K562 (cell line): Measurements from ENCODE around the gene ZNF785. TPM values are rescaled to one million over a fixed set of nuclear protein-coding genes. Genes with fewer than 3 reads are reported as not detected.

Experiments used
- ATAC-seq: fragments of 200-7000 bp; cut with Tn5 transposase; 3 replicates; pipeline ENCODE4 v1.9.1; 2020; ENCODE audit warnings: moderate library complexity
- BruUV-seq: library from RNA; stranded (reverse); fragments of 400-500 nt; replicated peaks from 2 replicates; lab custom pipeline; 2021; lab: Mats Ljungman, UMichigan
- CTCF ChIA-PET: fragments of 300-600 bp; formaldehyde crosslinking; extraction: SDS; loops from one replicate; lab custom pipeline; 2021; ENCODE audit warnings: low intra/inter-chr PET ratio; lab: Yijun Ruan, JAX
- POLR2A ChIA-PET: fragments of 300-600, 350-650 bp; sonication (Branson Sonifier 250); formaldehyde crosslinking; extraction: SDS; loops from one replicate; lab custom pipeline; 2021; ENCODE audit warnings: antibody characterized with exemption, inconsistent platforms; lab: Yijun Ruan, JAX
- DNase-seq, 4 experiments: peaks; one replicate each; pipeline versions ENCODE4 v3.0.0 to v3.0.0-alpha.2; 2011 to 2018; ENCODE audit warnings: low spot score in 3 of 4, mixed read lengths in 3 of 4; ENCODE audit errors: extremely low read depth in 1 of 4
- FAIRE-seq: peaks from 2 replicates; lab custom pipeline; 2011; peaks lifted over from hg19 to GRCh38; lab: Jason Lieb, UNC
- H2AFZ ChIP-seq: 2 replicates; pipeline ENCODE4 v1.6.0; 2011; ENCODE audit warnings: low read depth, low read length, control low read depth, inconsistent platforms
- H3K27ac ChIP-seq: fragments of 200-600 bp; 3 replicates; pipeline ENCODE4 v1.8.0; 2011; ENCODE audit warnings: low read depth, mild to moderate bottlenecking, control low read depth, inconsistent platforms, low read length, moderate library complexity, mixed read lengths; ENCODE audit errors: extremely low read depth
- H3K27me3 ChIP-seq, 2 experiments: fragments of 300-600 bp in 1 of 2; 2 replicates in 1 of 2; 3 replicates in 1 of 2; pipeline versions ENCODE4 v1.6.0 to v1.8.0; 2011; ENCODE audit warnings: inconsistent platforms in 2 of 2, low read length in 2 of 2, mild to moderate bottlenecking in 1 of 2, mixed read lengths in 1 of 2, moderate library complexity in 1 of 2; ENCODE audit not compliant: control insufficient read depth in 2 of 2, insufficient read depth in 2 of 2
- H3K36me3 ChIP-seq: fragments of 300-600 bp; 3 replicates; pipeline ENCODE4 v1.8.0; 2011; ENCODE audit warnings: mild to moderate bottlenecking, low read length, inconsistent platforms; ENCODE audit not compliant: control insufficient read depth, insufficient read depth
- H3K4me1 ChIP-seq, 2 experiments: fragments of 200-600 bp in 1 of 2; replicated peaks in 1 of 2; 2 replicates in 1 of 2; 3 replicates in 1 of 2; pipeline versions ENCODE4 v1.5.1 to v1.8.0; 2011; ENCODE audit warnings: inconsistent platforms in 2 of 2, low read length in 2 of 2, mild to moderate bottlenecking in 1 of 2, mixed read lengths in 1 of 2, moderate library complexity in 1 of 2; ENCODE audit not compliant: control insufficient read depth in 2 of 2, insufficient read depth in 2 of 2
- H3K4me2 ChIP-seq: 2 replicates; pipeline ENCODE4 v1.6.1; 2011; ENCODE audit warnings: low read length, control low read depth, inconsistent platforms, mixed read lengths; ENCODE audit not compliant: insufficient read depth
- H3K4me3 ChIP-seq: fragments of 200-600 bp; sonication (generic), shearing (Covaris generic); 2 replicates; pipeline ENCODE4 v1.5.1; 2016; ENCODE audit warnings: control low read depth, inconsistent platforms
- H3K79me2 ChIP-seq: fragments of 200-600 bp; 3 replicates; pipeline ENCODE4 v1.8.0; 2011; ENCODE audit warnings: low read length, inconsistent platforms; ENCODE audit not compliant: control insufficient read depth, insufficient read depth
- H3K9ac ChIP-seq, 2 experiments: 2 replicates each; pipeline versions ENCODE4 v1.6.0 to v1.6.1; 2011; ENCODE audit warnings: low read depth in 2 of 2, low read length in 2 of 2, control low read depth in 1 of 2, inconsistent platforms in 1 of 2, mild to moderate bottlenecking in 1 of 2, mixed read lengths in 1 of 2; ENCODE audit not compliant: insufficient read depth in 1 of 2
- H3K9me1 ChIP-seq: one replicate; pipeline ENCODE4 v1.6.0; 2011; ENCODE audit warnings: inconsistent platforms, mild to moderate bottlenecking, low read length, moderate library complexity; ENCODE audit not compliant: control insufficient read depth, insufficient read depth
- H3K9me3 ChIP-seq: replicated peaks from 2 replicates; pipeline ENCODE4 v1.5.1; 2011; ENCODE audit warnings: low read depth, low read length, inconsistent platforms; ENCODE audit not compliant: control insufficient read depth, insufficient read depth
- H4K20me1 ChIP-seq: replicated peaks from 2 replicates; pipeline ENCODE4 v1.6.1; 2011; ENCODE audit warnings: low read length, inconsistent platforms, mixed read lengths; ENCODE audit not compliant: control insufficient read depth, insufficient read depth
- CBFA2T3 ChIP-seq: fragments of 450-650 bp; IDR thresholded peaks from 2 replicates; pipeline ENCODE4 v1.6.1; 2017
- RFX1 ChIP-seq: fragments of 450-650 bp; IDR thresholded peaks from 2 replicates; pipeline ENCODE4 v1.6.1; 2016; ENCODE audit warnings: mild to moderate bottlenecking, moderate library complexity
- WGBS: fragments of 100-300 bp; shearing (Covaris generic); methylation state at CpG from one replicate; pipeline ENCODE4 v1.1.6; 2016; ENCODE audit warnings: low coverage, mixed read lengths; ENCODE audit not compliant: insufficient coverage; ENCODE audit errors: missing lambda C conversion rate; 5-methylcytosine and 5-hydroxymethylcytosine counted together
- in situ Hi-C: fragments of 300-500 bp; cut with MboI; formaldehyde crosslinking; loops from 4 replicates; pipeline ENCODE4 v1.15.0; 2018; ENCODE audit warnings: inconsistent platforms, mixed read lengths
- intact Hi-C: fragments of 100-400 bp; cut with micrococcal nuclease; formaldehyde crosslinking; loops from 2 replicates; pipeline ENCODE4 v1.14.2; 2022
- polyA plus RNA-seq, 8 experiments: library from polyadenylated mRNA; depleted of rRNA in 4 of 8; stranded (reverse) in 5 of 8; unstranded in 3 of 8; fragments of >200 nt; fragmentation: Nextera tagmentation in 2 of 8; fragmentation: Illumina TruSeq in 1 of 8; extraction: Ambion mirVana in 2 of 8; extraction: Trizol in 1 of 8; gene quantifications; 2 replicates each; pipeline versions ENCODE4 v1.2.1 to v1.2.3, GENCODE V29; 2011 to 2014; ENCODE audit warnings: inconsistent platforms in 1 of 8, missing spikeins in 1 of 8
- total RNA-seq, 7 experiments: library from RNA; depleted of rRNA in 6 of 7; stranded (reverse); fragments of >200 nt in 6 of 7; fragmentation: Illumina TruSeq in 2 of 7; extraction: Trizol in 2 of 7; gene quantifications; 2 replicates each; pipeline versions ENCODE4 v1.2.1 to v1.2.3, GENCODE V29; 2011 to 2021; ENCODE audit warnings: low replicate concordance in 1 of 7
- TF ChIP-seq, protein P1 (sequence below): fragments of 450-650 bp; IDR thresholded peaks from 2 replicates; pipeline ENCODE4 v1.6.1; 2016; ENCODE audit warnings: low read depth
- TF ChIP-seq, protein P2 (sequence below), 2 experiments: fragments of 450-650 bp; IDR thresholded peaks; 2 replicates each; pipeline ENCODE4 v1.6.1; 2016; ENCODE audit warnings: mild to moderate bottlenecking in 2 of 2, borderline replicate concordance in 1 of 2, low read depth in 1 of 2, moderate library complexity in 1 of 2

The ZNF785 gene
- total and polyA plus RNA-seq, 9 of the 15 experiments (the other 6 are each of a cell fraction or from before 2014, with no cell fraction given) = 0.64 to 11.0 (median 6.4) TPM

DNA sequence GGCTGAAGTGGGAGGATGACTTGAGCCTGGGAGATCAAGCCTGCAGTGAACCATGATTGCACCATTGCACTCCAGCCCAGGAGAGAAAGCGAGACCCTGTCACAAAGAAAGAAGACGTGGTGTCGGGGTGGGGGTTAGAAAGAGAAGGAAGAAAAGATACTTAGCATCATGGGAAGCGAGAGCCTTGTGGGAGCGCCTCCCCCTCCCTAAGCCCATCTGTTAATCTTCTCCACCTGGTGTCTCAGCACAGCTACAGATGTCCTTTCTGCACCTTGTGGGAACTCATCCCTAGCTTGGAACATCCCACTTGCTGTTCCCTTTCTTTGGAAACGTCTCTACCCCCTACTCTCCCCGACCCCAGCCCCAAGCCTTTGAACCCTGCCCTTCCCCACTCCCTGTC lies 20.0 kb downstream of the ZNF785 start:
- no peaks in the 10 kb centered on the region for H3K9me3 ChIP-seq
- in situ Hi-C loops = no loop called here
- no peak overlapping the region for H3K4me2 ChIP-seq
- H2AFZ ChIP-seq = no peak overlapping the region
- intact Hi-C loops = no loop called here
- H3K79me2 ChIP-seq = no peaks in the 10 kb centered on the region
- no TSS peak for BruUV-seq
- ChIA-PET CTCF (no interaction called here), POLR2A (interaction anchor here (0.9 to 1.7 kb wide), 7 partner anchors 8 to 136 kb away, joined by 3 to 9 read pairs (median 5); partner anchors contain the start of genes DCTPP1, ZNF747, ZNF764 and ZNF785)
- no peak overlapping the region for H3K4me3 ChIP-seq
- no peaks in the 10 kb centered on the region for H3K36me3 ChIP-seq
- WGBS = 10% methylated on average over 3 of the region's 7 CpGs
- peak; percentile 49; the same call in 2 of the 3 replicates for ATAC-seq
- H4K20me1 ChIP-seq = no peaks in the 10 kb centered on the region
- H3K9me1 ChIP-seq = no peaks in the 10 kb centered on the region
- peaks cover 6 to 16% of the 10 kb centered on the region in 2 experiments for H3K4me1 ChIP-seq
- DNase-seq = no peak
- H3K27ac ChIP-seq = no peak overlapping the region
- FAIRE-seq = no peak
- H3K27me3 ChIP-seq = no peaks in the 10 kb centered on the region
- H3K9ac ChIP-seq = no peak overlapping the region
- TF ChIP-seq RFX1 (no peak), CBFA2T3 (peak; percentile 46)
- TF ChIP-seq, protein P1, sequence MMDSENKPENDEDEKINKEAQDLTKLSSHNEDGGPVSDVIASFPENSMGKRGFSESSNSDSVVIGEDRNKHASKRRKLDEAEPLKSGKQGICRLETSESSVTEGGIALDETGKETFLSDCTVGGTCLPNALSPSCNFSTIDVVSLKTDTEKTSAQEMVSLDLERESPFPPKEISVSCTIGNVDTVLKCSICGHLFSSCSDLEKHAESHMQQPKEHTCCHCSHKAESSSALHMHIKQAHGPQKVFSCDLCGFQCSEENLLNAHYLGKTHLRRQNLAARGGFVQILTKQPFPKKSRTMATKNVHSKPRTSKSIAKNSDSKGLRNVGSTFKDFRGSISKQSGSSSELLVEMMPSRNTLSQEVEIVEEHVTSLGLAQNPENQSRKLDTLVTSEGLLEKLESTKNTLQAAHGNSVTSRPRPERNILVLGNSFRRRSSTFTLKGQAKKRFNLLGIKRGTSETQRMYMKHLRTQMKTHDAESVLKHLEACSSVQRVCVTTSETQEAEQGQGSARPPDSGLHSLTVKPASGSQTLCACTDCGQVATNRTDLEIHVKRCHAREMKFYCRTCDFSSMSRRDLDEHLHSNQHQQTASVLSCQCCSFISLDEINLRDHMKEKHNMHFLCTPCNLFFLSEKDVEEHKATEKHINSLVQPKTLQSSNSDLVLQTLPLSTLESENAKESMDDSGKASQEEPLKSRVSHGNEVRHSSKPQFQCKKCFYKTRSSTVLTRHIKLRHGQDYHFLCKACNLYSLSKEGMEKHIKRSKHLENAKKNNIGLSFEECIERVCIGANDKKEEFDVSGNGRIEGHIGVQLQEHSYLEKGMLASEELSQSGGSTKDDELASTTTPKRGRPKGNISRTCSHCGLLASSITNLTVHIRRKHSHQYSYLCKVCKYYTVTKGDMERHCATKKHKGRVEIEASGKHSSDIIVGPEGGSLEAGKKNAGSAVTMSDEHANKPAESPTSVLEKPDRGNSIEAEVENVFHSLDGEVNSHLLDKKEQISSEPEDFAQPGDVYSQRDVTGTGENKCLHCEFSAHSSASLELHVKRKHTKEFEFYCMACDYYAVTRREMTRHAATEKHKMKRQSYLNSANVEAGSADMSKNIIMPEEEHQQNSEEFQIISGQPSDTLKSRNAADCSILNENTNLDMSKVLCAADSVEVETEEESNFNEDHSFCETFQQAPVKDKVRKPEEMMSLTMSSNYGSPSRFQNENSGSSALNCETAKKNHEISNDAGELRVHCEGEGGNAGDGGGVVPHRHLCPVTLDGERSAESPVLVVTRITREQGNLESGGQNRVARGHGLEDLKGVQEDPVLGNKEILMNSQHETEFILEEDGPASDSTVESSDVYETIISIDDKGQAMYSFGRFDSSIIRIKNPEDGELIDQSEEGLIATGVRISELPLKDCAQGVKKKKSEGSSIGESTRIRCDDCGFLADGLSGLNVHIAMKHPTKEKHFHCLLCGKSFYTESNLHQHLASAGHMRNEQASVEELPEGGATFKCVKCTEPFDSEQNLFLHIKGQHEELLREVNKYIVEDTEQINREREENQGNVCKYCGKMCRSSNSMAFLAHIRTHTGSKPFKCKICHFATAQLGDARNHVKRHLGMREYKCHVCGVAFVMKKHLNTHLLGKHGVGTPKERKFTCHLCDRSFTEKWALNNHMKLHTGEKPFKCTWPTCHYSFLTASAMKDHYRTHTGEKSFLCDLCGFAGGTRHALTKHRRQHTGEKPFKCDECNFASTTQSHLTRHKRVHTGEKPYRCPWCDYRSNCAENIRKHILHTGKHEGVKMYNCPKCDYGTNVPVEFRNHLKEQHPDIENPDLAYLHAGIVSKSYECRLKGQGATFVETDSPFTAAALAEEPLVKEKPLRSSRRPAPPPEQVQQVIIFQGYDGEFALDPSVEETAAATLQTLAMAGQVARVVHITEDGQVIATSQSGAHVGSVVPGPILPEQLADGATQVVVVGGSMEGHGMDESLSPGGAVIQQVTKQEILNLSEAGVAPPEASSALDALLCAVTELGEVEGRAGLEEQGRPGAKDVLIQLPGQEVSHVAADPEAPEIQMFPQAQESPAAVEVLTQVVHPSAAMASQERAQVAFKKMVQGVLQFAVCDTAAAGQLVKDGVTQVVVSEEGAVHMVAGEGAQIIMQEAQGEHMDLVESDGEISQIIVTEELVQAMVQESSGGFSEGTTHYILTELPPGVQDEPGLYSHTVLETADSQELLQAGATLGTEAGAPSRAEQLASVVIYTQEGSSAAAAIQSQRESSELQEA = no peak
- TF ChIP-seq, protein P2, sequence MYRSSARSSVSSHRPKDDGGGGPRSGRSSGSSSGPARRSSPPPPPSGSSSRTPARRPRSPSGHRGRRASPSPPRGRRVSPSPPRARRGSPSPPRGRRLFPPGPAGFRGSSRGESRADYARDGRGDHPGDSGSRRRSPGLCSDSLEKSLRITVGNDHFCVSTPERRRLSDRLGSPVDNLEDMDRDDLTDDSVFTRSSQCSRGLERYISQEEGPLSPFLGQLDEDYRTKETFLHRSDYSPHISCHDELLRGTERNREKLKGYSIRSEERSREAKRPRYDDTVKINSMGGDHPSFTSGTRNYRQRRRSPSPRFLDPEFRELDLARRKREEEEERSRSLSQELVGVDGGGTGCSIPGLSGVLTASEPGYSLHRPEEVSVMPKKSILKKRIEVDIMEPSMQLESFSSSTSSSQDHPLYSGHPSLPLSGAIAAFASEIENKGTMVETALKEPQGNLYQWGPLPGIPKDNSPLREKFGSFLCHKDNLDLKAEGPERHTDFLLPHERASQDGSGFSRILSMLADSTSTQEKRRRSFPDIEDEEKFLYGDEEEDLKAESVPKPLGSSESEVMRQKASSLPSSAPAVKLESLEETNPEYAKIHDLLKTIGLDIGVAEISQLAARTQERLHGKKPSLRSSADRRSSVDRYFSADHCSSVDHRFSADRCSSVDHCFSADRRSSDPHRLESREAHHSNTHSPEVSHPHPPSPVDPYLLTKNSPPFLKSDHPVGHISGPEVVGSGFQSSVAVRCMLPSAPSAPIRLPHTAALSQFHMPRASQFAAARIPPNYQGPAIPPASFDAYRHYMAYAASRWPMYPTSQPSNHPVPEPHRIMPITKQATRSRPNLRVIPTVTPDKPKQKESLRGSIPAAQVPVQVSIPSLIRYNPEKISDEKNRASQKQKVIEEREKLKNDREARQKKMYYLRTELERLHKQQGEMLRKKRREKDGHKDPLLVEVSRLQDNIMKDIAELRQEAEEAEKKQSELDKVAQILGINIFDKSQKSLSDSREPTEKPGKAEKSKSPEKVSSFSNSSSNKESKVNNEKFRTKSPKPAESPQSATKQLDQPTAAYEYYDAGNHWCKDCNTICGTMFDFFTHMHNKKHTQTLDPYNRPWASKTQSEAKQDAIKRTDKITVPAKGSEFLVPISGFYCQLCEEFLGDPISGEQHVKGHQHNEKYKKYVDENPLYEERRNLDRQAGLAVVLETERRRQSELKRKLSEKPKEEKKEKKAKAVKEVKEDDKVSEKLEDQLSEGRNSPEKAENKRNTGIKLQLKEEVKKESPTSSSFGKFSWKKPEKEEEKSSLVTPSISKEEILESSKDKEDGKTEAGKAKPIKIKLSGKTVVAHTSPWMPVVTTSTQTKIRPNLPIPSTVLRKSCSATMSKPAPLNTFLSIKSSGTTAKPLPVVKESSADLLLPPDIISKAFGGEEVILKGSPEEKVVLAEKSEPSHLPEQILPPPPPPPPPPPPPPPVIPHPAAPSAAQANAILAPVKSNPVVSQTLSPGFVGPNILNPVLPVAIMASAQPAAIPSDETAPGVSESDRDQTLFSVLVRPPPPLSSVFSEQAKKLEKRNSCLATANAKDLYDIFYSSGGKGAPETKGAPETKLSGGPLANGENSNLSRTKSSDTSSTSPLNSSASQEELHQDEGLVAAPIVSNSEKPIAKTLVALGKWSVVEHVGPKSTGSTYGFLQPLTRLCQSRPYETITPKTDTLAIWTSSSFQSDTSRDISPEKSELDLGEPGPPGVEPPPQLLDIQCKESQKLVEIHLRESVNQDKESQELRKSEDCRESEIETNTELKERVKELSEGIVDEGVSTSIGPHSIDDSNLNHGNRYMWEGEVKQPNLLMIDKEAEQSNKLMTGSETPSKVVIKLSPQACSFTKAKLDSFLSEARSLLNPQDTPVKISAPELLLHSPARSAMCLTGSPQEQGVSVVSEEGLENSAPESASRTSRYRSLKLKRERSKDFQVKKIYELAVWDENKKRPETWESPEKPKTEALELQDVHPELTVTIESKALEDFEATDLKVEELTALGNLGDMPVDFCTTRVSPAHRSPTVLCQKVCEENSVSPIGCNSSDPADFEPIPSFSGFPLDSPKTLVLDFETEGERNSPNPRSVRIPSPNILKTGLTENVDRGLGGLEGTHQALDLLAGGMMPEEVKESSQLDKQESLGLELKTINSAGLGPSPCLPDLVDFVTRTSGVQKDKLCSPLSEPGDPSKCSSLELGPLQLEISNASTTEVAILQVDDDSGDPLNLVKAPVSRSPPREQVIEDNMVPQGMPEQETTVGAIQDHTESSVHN (IDR thresholded peaks at IDR 0.05; ENCODE audit: borderline replicate concordance in 1 of 2, low read depth in 1 of 2) = no peak
